Common myeloid progenitor, CD34-positive (primary cell): ENCODE measurements around the gene MACROD2.

Experiments used
- CTCF ChIA-PET: fragments of 350-600 bp; sonication (Branson Sonifier 250); formaldehyde crosslinking; loops from one replicate; lab custom pipeline; 2021; ENCODE audit warnings: antibody characterized with exemption; lab: Charles Lee
- POLR2A ChIA-PET: fragments of 350-600 bp; sonication (Branson Sonifier 250); formaldehyde crosslinking; loops from one replicate; lab custom pipeline; 2021; ENCODE audit warnings: antibody characterized with exemption; lab: Charles Lee
- DNase-seq, 3 donors: peaks; one replicate each; pipeline versions ENCODE4 v3.0.0 to v3.0.0-alpha.2; 2013
- H3K27ac ChIP-seq, 2 experiments: 1 replicate in 1 of 2; 2 replicates in 1 of 2; pipeline ENCODE4 v1.7.0; 2013; ENCODE audit warnings: inconsistent platforms in 2 of 2, low read length in 2 of 2, mild to moderate bottlenecking in 2 of 2, low read depth in 1 of 2, moderate library complexity in 1 of 2; ENCODE audit not compliant: severe bottlenecking in 2 of 2, insufficient read depth in 1 of 2, poor library complexity in 1 of 2
- H3K27me3 ChIP-seq, 5 experiments: replicated peaks in 2 of 5; 1 replicate in 3 of 5; 2 replicates in 2 of 5; pipeline versions ENCODE4 v1.6.1 to v1.7.0; 2013; ENCODE audit warnings: low read length in 4 of 5, mild to moderate bottlenecking in 2 of 5, moderate library complexity in 2 of 5, inconsistent platforms in 1 of 5; ENCODE audit not compliant: insufficient read depth in 5 of 5, control insufficient read depth in 4 of 5
- H3K36me3 ChIP-seq, 4 experiments: 1 replicate in 2 of 4; 2 replicates in 2 of 4; pipeline versions ENCODE4 v1.6.1 to v1.7.0; 2013; ENCODE audit warnings: low read length in 3 of 4, control low read depth in 1 of 4, mild to moderate bottlenecking in 1 of 4; ENCODE audit not compliant: control insufficient read depth in 4 of 4, insufficient read depth in 4 of 4
- H3K4me1 ChIP-seq, 4 experiments: 1 replicate in 3 of 4; 2 replicates in 1 of 4; pipeline versions ENCODE4 v1.6.1 to v1.7.1; 2013; ENCODE audit warnings: low read length in 3 of 4, mild to moderate bottlenecking in 3 of 4, control low read depth in 1 of 4, inconsistent platforms in 1 of 4, moderate library complexity in 1 of 4; ENCODE audit not compliant: control insufficient read depth in 4 of 4, insufficient read depth in 4 of 4; ENCODE audit errors: control extremely low read depth in 1 of 4
- H3K4me3 ChIP-seq, 7 experiments: 1 replicate in 4 of 7; 2 replicates in 3 of 7; pipeline versions ENCODE4 v1.5.1 to v1.7.0; 2013; ENCODE audit warnings: mild to moderate bottlenecking in 7 of 7, low read length in 6 of 7, moderate library complexity in 6 of 7, inconsistent platforms in 2 of 7, low read depth in 2 of 7, control low read depth in 1 of 7; ENCODE audit not compliant: insufficient read depth in 4 of 7, control insufficient read depth in 1 of 7; ENCODE audit errors: extremely low read depth in 1 of 7
- H3K9me3 ChIP-seq, 5 experiments: 1 replicate in 4 of 5; 2 replicates in 1 of 5; pipeline versions ENCODE4 v1.6.1 to v1.7.1; 2013; ENCODE audit warnings: low read length in 4 of 5, mild to moderate bottlenecking in 2 of 5, inconsistent platforms in 1 of 5, low read depth in 1 of 5, moderate library complexity in 1 of 5; ENCODE audit not compliant: control insufficient read depth in 4 of 5, insufficient read depth in 2 of 5; ENCODE audit errors: control extremely low read depth in 1 of 5
- WGBS: methylation state at CpG from one replicate; pipeline ENCODE4 v1.1.5; 2013; ENCODE audit not compliant: insufficient coverage; 5-methylcytosine and 5-hydroxymethylcytosine counted together

The MACROD2 gene

GRCh38 chr20:15570156-15570555, 1574.8 kb downstream of the MACROD2 start:
- Histone ChIP-seq H3K27ac (no peak overlapping the region), H3K9me3 (no peaks in the 10 kb centered on the region), H3K36me3 (no peaks in the 10 kb centered on the region), H3K4me3 (no peak overlapping the region), H3K4me1 (no peaks in the 10 kb centered on the region), H3K27me3 (no peaks in the 10 kb centered on the region)
- DNase-seq: no peak
- ChIA-PET POLR2A (no interaction called here), CTCF (no interaction called here)
- WGBS: 100% methylated on average over 4 of the region's 4 CpGs

- Histone ChIP-seq H3K9me3 (no peaks in the 10 kb centered on the region), H3K27ac (no peak overlapping the region), H3K36me3 (no peaks in the 10 kb centered on the region), H3K27me3 (no peaks in the 10 kb centered on the region), H3K4me3 (no peak overlapping the region), H3K4me1 (no peaks in the 10 kb centered on the region)
- no peak for DNase-seq
- CTCF ChIA-PET: no interaction called here
- POLR2A ChIA-PET: no interaction called here
Observed at GRCh38 chr20:15571056-15571455, 1575.7 kb downstream of the MACROD2 start.

DNA sequence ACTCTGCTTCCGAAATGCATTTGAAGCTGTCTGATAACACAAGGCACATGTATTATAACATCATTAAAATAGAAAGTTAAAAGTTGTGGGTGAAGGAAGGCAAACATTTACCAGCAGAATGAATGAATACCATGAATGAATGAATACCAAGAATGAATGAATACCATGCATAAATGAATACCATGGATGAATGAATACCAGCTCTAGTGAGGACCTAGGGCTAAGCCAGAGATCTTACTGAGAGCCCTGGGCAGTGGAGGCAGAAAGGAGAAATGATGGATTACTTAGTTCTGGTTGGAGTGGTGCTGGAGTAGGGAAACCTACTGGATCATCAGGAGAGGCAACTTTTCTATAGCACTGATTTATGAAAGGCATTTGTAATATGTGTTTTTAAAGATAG, 1579.9 kb downstream of the MACROD2 start:
- ChIA-PET POLR2A (no interaction called here), CTCF (no interaction called here)
- no peaks in the 10 kb centered on the region for H3K4me1 ChIP-seq
- H3K9me3 ChIP-seq: no peaks in the 10 kb centered on the region
- WGBS: no CpG with 5 or more reads among the region's 1 CpG
- H3K36me3 ChIP-seq: no peaks in the 10 kb centered on the region
- H3K27ac ChIP-seq: no peak overlapping the region
- no peaks in the 10 kb centered on the region for H3K27me3 ChIP-seq
- H3K4me3 ChIP-seq: no peak overlapping the region
- DNase-seq: no peak

GRCh38 chr20:15576411-15576810, 1581.1 kb downstream of the MACROD2 start:
- ChIA-PET POLR2A (no interaction called here), CTCF (no interaction called here)
- Histone ChIP-seq H3K9me3 (no peaks in the 10 kb centered on the region), H3K36me3 (no peaks in the 10 kb centered on the region), H3K4me1 (no peaks in the 10 kb centered on the region), H3K4me3 (no peak overlapping the region), H3K27me3 (no peaks in the 10 kb centered on the region), H3K27ac (no peak overlapping the region)
- DNase-seq: no peak

DNA sequence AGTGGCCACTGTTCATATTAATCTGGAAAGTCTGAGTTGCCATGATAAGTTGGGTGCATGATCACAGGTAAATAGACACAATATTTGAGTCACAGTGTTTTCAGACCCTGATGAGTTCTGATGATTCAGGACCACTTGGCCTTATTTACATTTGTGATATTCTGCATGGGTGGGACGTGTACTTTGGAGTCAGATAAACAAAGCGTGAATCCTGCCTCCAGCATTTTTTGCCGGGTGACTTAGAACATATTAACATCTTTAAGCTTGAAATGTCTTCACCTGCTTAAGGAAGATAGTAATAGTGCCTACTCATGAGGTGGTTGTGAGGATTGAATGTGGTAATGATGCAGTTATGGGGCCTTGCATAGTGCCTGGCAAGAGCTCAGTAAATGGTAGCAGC, 1582.8 kb downstream of the MACROD2 start:
- POLR2A ChIA-PET: no interaction called here
- no peak overlapping the region for H3K27ac ChIP-seq
- WGBS: 80% methylated on average over 1 of the region's 3 CpGs
- CTCF ChIA-PET: no interaction called here
- DNase-seq: no peak
- no peaks in the 10 kb centered on the region for H3K4me1 ChIP-seq
- no peak overlapping the region for H3K4me3 ChIP-seq
- H3K36me3 ChIP-seq: no peaks in the 10 kb centered on the region
- H3K27me3 ChIP-seq: no peaks in the 10 kb centered on the region
- no peaks in the 10 kb centered on the region for H3K9me3 ChIP-seq

DNA sequence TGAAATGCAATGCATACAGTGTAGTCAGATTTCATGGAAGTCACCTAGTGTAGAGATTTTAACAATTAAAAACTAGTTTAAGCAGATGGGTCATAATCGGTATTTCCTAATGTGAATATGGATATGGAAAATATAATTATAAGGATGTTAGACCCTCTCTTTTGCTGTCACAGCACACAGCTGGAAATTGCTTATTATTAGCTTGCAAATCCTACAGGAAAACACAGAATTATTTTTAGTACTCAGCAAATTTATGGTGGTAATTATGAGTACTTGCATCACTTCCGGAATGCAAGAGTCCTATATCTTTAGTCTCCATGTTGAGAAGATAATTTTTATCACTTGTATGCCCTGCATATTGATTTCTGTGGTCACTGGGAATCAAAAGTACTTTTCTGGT, 1584.4 kb downstream of the MACROD2 start:
- POLR2A ChIA-PET: no interaction called here
- CTCF ChIA-PET: no interaction called here
- H3K4me3 ChIP-seq: no peak overlapping the region
- no peak overlapping the region for H3K27ac ChIP-seq
- no peaks in the 10 kb centered on the region for H3K27me3 ChIP-seq
- no peaks in the 10 kb centered on the region for H3K4me1 ChIP-seq
- no peaks in the 10 kb centered on the region for H3K36me3 ChIP-seq
- no peak for DNase-seq
- no peaks in the 10 kb centered on the region for H3K9me3 ChIP-seq
- 100% methylated on average over 1 of the region's 2 CpGs for WGBS

DNA sequence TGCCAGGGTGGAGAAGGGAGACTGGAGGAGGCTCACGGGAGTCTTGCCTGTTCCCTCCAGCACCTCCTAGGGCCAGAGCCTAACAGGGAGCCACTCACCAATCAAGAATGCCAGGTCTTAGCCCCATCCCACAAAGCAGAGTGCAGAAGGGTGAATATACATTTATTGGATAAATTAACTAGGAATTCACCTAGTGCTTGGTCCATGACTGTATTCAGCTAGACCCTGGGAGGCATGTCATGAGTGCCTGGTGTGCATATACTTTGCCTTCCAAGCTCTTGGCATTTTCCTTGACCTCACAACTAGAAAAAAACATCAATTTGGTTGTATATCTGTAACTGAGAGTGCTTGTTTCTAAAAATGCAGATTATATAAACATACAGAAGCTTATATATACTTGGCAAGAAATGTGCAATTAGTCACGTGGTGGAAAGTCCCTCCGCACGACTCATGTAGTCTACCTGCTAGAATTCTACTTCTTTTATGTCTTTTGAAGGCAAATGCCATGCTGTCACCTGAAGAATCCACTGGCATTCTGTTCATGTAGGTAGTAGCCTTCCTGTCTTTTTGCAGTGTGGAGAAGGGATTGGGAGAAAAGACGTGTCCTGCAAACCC, 1586.9 kb downstream of the MACROD2 start:
- POLR2A ChIA-PET: no interaction called here
- WGBS: no CpG with 5 or more reads among the region's 5 CpGs
- CTCF ChIA-PET: no interaction called here
- H3K9me3 ChIP-seq: no peaks in the 10 kb centered on the region
- no peaks in the 10 kb centered on the region for H3K27me3 ChIP-seq
- DNase-seq: no peak
- no peaks in the 10 kb centered on the region for H3K36me3 ChIP-seq
- no peaks in the 10 kb centered on the region for H3K4me1 ChIP-seq
- no peak overlapping the region for H3K27ac ChIP-seq
- H3K4me3 ChIP-seq: no peak overlapping the region
